ENCODE measurements around the gene KIF1C.

DNA sequence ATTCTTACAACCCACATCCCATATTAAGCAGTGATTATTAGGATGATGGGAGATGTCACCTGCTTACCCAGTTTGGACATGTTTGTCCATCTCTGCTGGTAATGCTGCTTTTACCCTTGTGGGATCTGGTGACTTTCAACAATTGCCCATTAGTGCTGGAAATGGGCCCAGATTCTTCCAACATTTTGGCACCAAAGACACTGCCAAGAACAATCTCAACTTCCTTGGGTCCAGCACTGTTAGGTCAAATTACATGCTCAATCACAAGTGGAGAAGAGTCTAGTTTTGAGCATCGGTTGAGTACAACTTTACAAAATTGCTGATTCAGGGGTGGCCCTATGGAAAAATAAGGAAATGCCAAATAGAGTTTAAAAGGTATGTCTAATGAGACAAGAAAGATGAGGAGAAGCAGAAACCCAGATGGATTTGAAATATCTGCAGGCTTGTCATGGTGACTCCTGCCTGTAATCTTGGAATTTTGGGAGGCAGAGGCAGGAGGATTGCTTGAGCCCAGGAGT, 67.5 kb downstream of the KIF1C start:
- TF ChIP-seq CTCF (IDR thresholded peaks at IDR 0.05) (no peak), POLR2AphosphoS5 (IDR thresholded peaks at IDR 0.05) (no peak), EP300 (IDR thresholded peaks at IDR 0.05) (no peak), POLR2A (IDR thresholded peaks at IDR 0.05) (no peak)
